H1 (cell line): Measurements from ENCODE around the gene ASAP2. TPM values are rescaled to one million over a fixed set of nuclear protein-coding genes. Genes with fewer than 3 reads are reported as not detected.

ENCODE experiments used
- CTCF ChIA-PET: fragments of 300-600 bp; sonication (Branson Sonifier 250); formaldehyde crosslinking; loops from one replicate; lab custom pipeline; 2021; ENCODE audit not compliant: partially characterized antibody; lab: Charles Lee
- POLR2A ChIA-PET: fragments of 300-600 bp; sonication (Branson Sonifier 250); formaldehyde crosslinking; loops from one replicate; lab custom pipeline; 2021; ENCODE audit warnings: inconsistent platforms; ENCODE audit not compliant: partially characterized antibody; lab: Charles Lee
- DNase-seq, 2 experiments: peaks; one replicate each; pipeline versions ENCODE4 v3.0.0 to v3.0.0-alpha.2; 2010 to 2022; ENCODE audit warnings: low spot score in 2 of 2, low read depth in 1 of 2, mixed read lengths in 1 of 2
- FAIRE-seq: peaks from 2 replicates; lab custom pipeline; 2011; peaks lifted over from hg19 to GRCh38; lab: Jason Lieb, UNC
- H2AFZ ChIP-seq: 2 replicates; pipeline ENCODE4 v1.8.1; 2012; ENCODE audit warnings: low read length, inconsistent platforms
- H2AK5ac ChIP-seq: 2 replicates; pipeline ENCODE4 v1.6.1; 2013; ENCODE audit warnings: low read depth, low read length
- H2BK120ac ChIP-seq: replicated peaks from 2 replicates; pipeline ENCODE3; 2013; ENCODE audit warnings: low read depth, low read length, inconsistent platforms
- H2BK12ac ChIP-seq: 2 replicates; pipeline ENCODE4 v1.6.1; 2013; ENCODE audit warnings: low read depth, low read length
- H2BK15ac ChIP-seq: 2 replicates; pipeline ENCODE4 v1.6.1; 2013; ENCODE audit warnings: low read length
- H2BK20ac ChIP-seq: 2 replicates; pipeline ENCODE4 v1.6.1; 2013; ENCODE audit warnings: low read length
- H2BK5ac ChIP-seq: 2 replicates; pipeline ENCODE4 v1.6.1; 2013; ENCODE audit warnings: low read depth, low read length
- H3K14ac ChIP-seq: 2 replicates; pipeline ENCODE4 v1.6.1; 2013; ENCODE audit warnings: inconsistent platforms; ENCODE audit not compliant: insufficient read length
- H3K18ac ChIP-seq: 2 replicates; pipeline ENCODE4 v1.6.1; 2013; ENCODE audit warnings: low read length; ENCODE audit errors: extremely low read depth
- H3K23ac ChIP-seq: 2 replicates; pipeline ENCODE4 v1.6.1; 2013; ENCODE audit warnings: inconsistent platforms; ENCODE audit not compliant: insufficient read length
- H3K23me2 ChIP-seq: 2 replicates; pipeline ENCODE4 v1.6.1; 2013; ENCODE audit warnings: low read depth, low read length
- H3K27ac ChIP-seq: 2 replicates; pipeline ENCODE4 v1.6.1; 2011; ENCODE audit warnings: low read depth, low read length, inconsistent platforms
- H3K27me3 ChIP-seq, 4 experiments: replicated peaks in 1 of 4; 1 replicate in 1 of 4; 2 replicates in 3 of 4; pipeline versions ENCODE4 v1.6.1 to v1.8.1; 2011 to 2013; ENCODE audit warnings: low read length in 3 of 4, mild to moderate bottlenecking in 3 of 4, inconsistent platforms in 2 of 4, mixed read lengths in 2 of 4, moderate library complexity in 1 of 4; ENCODE audit not compliant: control insufficient read depth in 3 of 4, insufficient read depth in 3 of 4; ENCODE audit errors: extremely low read depth in 1 of 4
- H3K36me3 ChIP-seq, 4 experiments: 2 replicates each; pipeline versions ENCODE4 v1.6.1 to v1.8.1; 2011 to 2013; ENCODE audit warnings: mild to moderate bottlenecking in 4 of 4, low read length in 3 of 4, moderate library complexity in 2 of 4, control low read depth in 1 of 4, inconsistent platforms in 1 of 4; ENCODE audit not compliant: insufficient read depth in 4 of 4, control insufficient read depth in 2 of 4
- H3K4ac ChIP-seq: replicated peaks from 2 replicates; pipeline ENCODE3; 2013; ENCODE audit warnings: low read length, low read depth, mixed read lengths, inconsistent platforms; ENCODE audit not compliant: insufficient read length
- H3K4me1 ChIP-seq, 4 experiments: replicated peaks in 1 of 4; 1 replicate in 1 of 4; 2 replicates in 3 of 4; pipeline versions ENCODE4 v1.6.1 to v1.8.1; 2011 to 2013; ENCODE audit warnings: low read length in 3 of 4, inconsistent platforms in 2 of 4, mixed read lengths in 1 of 4; ENCODE audit not compliant: insufficient read depth in 4 of 4, control insufficient read depth in 3 of 4
- H3K4me2 ChIP-seq, 2 experiments: 2 replicates each; pipeline versions ENCODE4 v1.6.1 to v1.8.1; 2011 to 2013; ENCODE audit warnings: low read depth in 2 of 2, low read length in 2 of 2, control low read depth in 1 of 2, inconsistent platforms in 1 of 2, mild to moderate bottlenecking in 1 of 2; ENCODE audit not compliant: insufficient read depth in 1 of 2
- H3K4me3 ChIP-seq, 4 experiments: fragments of 200-600, 300-600 bp in 1 of 4; sonication (generic), shearing (Covaris generic), sonication (Bioruptor Twin) in 1 of 4; 2 replicates each; pipeline versions ENCODE4 v1.5.1 to v1.8.1; 2011 to 2016; ENCODE audit warnings: low read length in 4 of 4, low read depth in 3 of 4, control low read depth in 2 of 4, inconsistent platforms in 2 of 4, mild to moderate bottlenecking in 2 of 4, mixed read lengths in 1 of 4, moderate library complexity in 1 of 4; ENCODE audit not compliant: insufficient read depth in 2 of 4; ENCODE audit errors: extremely low read depth in 1 of 4
- H3K56ac ChIP-seq: replicated peaks from 2 replicates; pipeline ENCODE3; 2013; ENCODE audit warnings: low read depth, mild to moderate bottlenecking, mixed read lengths, low read length, inconsistent platforms; ENCODE audit not compliant: insufficient read length
- H3K79me1 ChIP-seq: 2 replicates; pipeline ENCODE4 v1.6.1; 2013; ENCODE audit warnings: low read depth, low read length, control low read depth
- H3K79me2 ChIP-seq, 2 experiments: 2 replicates each; pipeline versions ENCODE4 v1.6.1 to v1.8.1; 2012 to 2013; ENCODE audit warnings: low read length in 2 of 2, mild to moderate bottlenecking in 2 of 2, inconsistent platforms in 1 of 2; ENCODE audit not compliant: insufficient read depth in 2 of 2, control insufficient read depth in 1 of 2
- H3K9ac ChIP-seq, 4 experiments: replicated peaks in 1 of 4; 1 replicate in 1 of 4; 2 replicates in 3 of 4; pipeline versions ENCODE4 v1.6.1 to v1.8.1; 2011 to 2013; ENCODE audit warnings: low read depth in 3 of 4, low read length in 3 of 4, control low read depth in 2 of 4, mild to moderate bottlenecking in 2 of 4, moderate library complexity in 2 of 4, inconsistent platforms in 1 of 4; ENCODE audit errors: extremely low read depth in 1 of 4
- H3K9me3 ChIP-seq, 2 experiments: 2 replicates each; pipeline versions ENCODE4 v1.6.1 to v1.8.1; 2012 to 2013; ENCODE audit warnings: mild to moderate bottlenecking in 2 of 2, moderate library complexity in 2 of 2, control low read depth in 1 of 2, inconsistent platforms in 1 of 2, low read depth in 1 of 2, low read length in 1 of 2, mixed read lengths in 1 of 2; ENCODE audit not compliant: insufficient read depth in 2 of 2
- H4K20me1 ChIP-seq, 2 experiments: replicated peaks in 1 of 2; 2 replicates each; pipeline versions ENCODE3 to v1.8.1; 2011 to 2013; ENCODE audit warnings: inconsistent platforms in 2 of 2, low read length in 2 of 2, mild to moderate bottlenecking in 1 of 2; ENCODE audit not compliant: insufficient read depth in 2 of 2, control insufficient read depth in 1 of 2
- H4K5ac ChIP-seq: 2 replicates; pipeline ENCODE4 v1.6.1; 2013; ENCODE audit warnings: low read length, low read depth, mixed read lengths, inconsistent platforms; ENCODE audit not compliant: insufficient read length
- H4K8ac ChIP-seq: 2 replicates; pipeline ENCODE4 v1.8.0; 2013; ENCODE audit warnings: mild to moderate bottlenecking, moderate library complexity, low read length, inconsistent platforms; ENCODE audit not compliant: insufficient read depth; ENCODE audit errors: extremely low read depth
- H4K91ac ChIP-seq: replicated peaks from 2 replicates; pipeline ENCODE3; 2013; ENCODE audit warnings: low read length, mixed read lengths, inconsistent platforms; ENCODE audit not compliant: insufficient read length
- CHD1 ChIP-seq: IDR thresholded peaks from 2 replicates; pipeline ENCODE4 v1.6.1; 2012; ENCODE audit warnings: low read depth, low read length, improper control_type of control experiment
- CHD2 ChIP-seq: IDR thresholded peaks from 2 replicates; pipeline ENCODE4 v1.6.1; 2012; ENCODE audit warnings: low read length, improper control_type of control experiment
- EP300 ChIP-seq, 2 experiments: IDR thresholded peaks; 1 replicate in 1 of 2; 2 replicates in 1 of 2; pipeline ENCODE4 v1.6.1; 2011 to 2012; ENCODE audit warnings: low read depth in 2 of 2, low read length in 2 of 2, mild to moderate bottlenecking in 2 of 2, borderline replicate concordance in 1 of 2, inconsistent platforms in 1 of 2, moderate library complexity in 1 of 2
- HDAC2 ChIP-seq, 2 experiments: fragments of 300-600 bp in 1 of 2; sonication (generic) in 1 of 2; IDR thresholded peaks; 2 replicates each; pipeline ENCODE4 v1.6.1; 2011 to 2012; ENCODE audit warnings: low read depth in 2 of 2, low read length in 2 of 2, mild to moderate bottlenecking in 2 of 2, moderate library complexity in 2 of 2, borderline replicate concordance in 1 of 2, inconsistent platforms in 1 of 2
- NANOG ChIP-seq: IDR thresholded peaks from 2 replicates; pipeline ENCODE4 v1.6.1; 2011; ENCODE audit warnings: low read length, low read depth, mild to moderate bottlenecking, inconsistent platforms; ENCODE audit not compliant: insufficient read depth, poor library complexity, severe bottlenecking
- NRF1 ChIP-seq: IDR thresholded peaks from 2 replicates; pipeline ENCODE4 v1.6.1; 2011; ENCODE audit warnings: mild to moderate bottlenecking, low read depth, low read length, improper control_type of control experiment
- RBBP5 ChIP-seq: IDR thresholded peaks from 2 replicates; pipeline ENCODE4 v1.7.1; 2012; ENCODE audit warnings: low read depth, mild to moderate bottlenecking, inconsistent platforms, low read length, moderate library complexity, borderline replicate concordance
- SIN3A ChIP-seq, 2 experiments: IDR thresholded peaks in 1 of 2; conservative IDR thresholded peaks in 1 of 2; 2 replicates each; pipeline ENCODE4 v1.6.1; 2011 to 2012; ENCODE audit warnings: low read length in 2 of 2, improper control_type of control experiment in 1 of 2, low read depth in 1 of 2, mild to moderate bottlenecking in 1 of 2
- SIRT6 ChIP-seq: IDR thresholded peaks from one replicate; pipeline ENCODE4 v1.7.1; 2012; ENCODE audit warnings: low read length, inconsistent platforms
- SP2 ChIP-seq: IDR thresholded peaks from 2 replicates; pipeline ENCODE4 v1.6.1; 2012; ENCODE audit warnings: mild to moderate bottlenecking, low read length, inconsistent platforms
- TAF1 ChIP-seq: IDR thresholded peaks from 2 replicates; pipeline ENCODE4 v1.6.1; 2011; ENCODE audit warnings: mild to moderate bottlenecking, low read depth, low read length
- TAF7 ChIP-seq: optimal IDR thresholded peaks from 2 replicates; pipeline ENCODE3; 2011; ENCODE audit warnings: low read depth, mild to moderate bottlenecking, inconsistent platforms, low read length, moderate library complexity, borderline replicate concordance
- TCF12 ChIP-seq: IDR thresholded peaks from 2 replicates; pipeline ENCODE4 v1.6.1; 2011; ENCODE audit warnings: low read depth, mild to moderate bottlenecking, low read length
- TEAD4 ChIP-seq: IDR thresholded peaks from 2 replicates; pipeline ENCODE4 v1.6.1; 2012; ENCODE audit warnings: low read depth, low read length, inconsistent platforms, mixed read lengths
- WGBS, 2 experiments: shearing (Covaris generic) in 1 of 2; methylation state at CpG; one replicate each; pipeline versions ENCODE4 v1.1.6 to v1.1.7; 2013 to 2015; ENCODE audit warnings: low lambda C conversion rate in 2 of 2, mixed read lengths in 2 of 2, inconsistent platforms in 1 of 2, low coverage in 1 of 2, missing lambda C conversion rate in 1 of 2; ENCODE audit not compliant: insufficient replicate concordance in 2 of 2, insufficient coverage in 1 of 2, insufficient read length in 1 of 2; ENCODE audit errors: extremely low coverage in 1 of 2, missing lambda C conversion rate in 1 of 2; 5-methylcytosine and 5-hydroxymethylcytosine counted together
- polyA plus RNA-seq, 7 experiments: library from polyadenylated mRNA; depleted of rRNA in 3 of 7; stranded (reverse) in 5 of 7; unstranded in 2 of 7; fragments of >200 nt in 5 of 7; fragments of 200-250 nt in 2 of 7; gene quantifications; 1 replicate in 5 of 7; 2 replicates in 1 of 7; 4 replicates in 1 of 7; pipeline versions ENCODE4 v1.2.1 to v1.2.3, GENCODE V29; 2011 to 2013; ENCODE audit warnings: missing spikeins in 2 of 7, mixed read lengths in 2 of 7
- total RNA-seq: library from RNA; stranded (reverse); fragmentation: NEBNext Ultra II Directional; extraction: Animal tissue kit (Norgen Biotek cat#: 25700); gene quantifications from 2 replicates; pipeline ENCODE4 v1.2.1, GENCODE V29; 2021

Gene ASAP2
- total and polyA plus RNA-seq, 2 of the 8 experiments (the other 6 are each of a cell fraction or from before 2014, with no cell fraction given), result 10.2 to 18.7 TPM

- no peak for FAIRE-seq
- Histone ChIP-seq H4K8ac (no peak overlapping the region), H3K79me2 (no peaks in the 10 kb centered on the region), H2BK20ac (no peak overlapping the region), H3K9ac (no peak overlapping the region), H3K18ac (no peak overlapping the region), H3K4ac (no peak overlapping the region), H3K79me1 (no peaks in the 10 kb centered on the region), H2AFZ (no peak overlapping the region), H3K27ac (no peak overlapping the region), H2BK15ac (no peak overlapping the region), H3K27me3 (no peaks in the 10 kb centered on the region), H2BK5ac (0 out of 2 replicates have a peak overlapping the region, but pooled peaks have one; percentile 2), H3K14ac (no peak overlapping the region), H2AK5ac (no peak overlapping the region), H3K4me1 (peaks cover 2 to 14% (median 7%) of the 10 kb centered on the region in 4 experiments; a peak in 6 of 7 replicates), H2BK120ac (no peak overlapping the region), H4K91ac (no peak overlapping the region), H3K23me2 (no peaks in the 10 kb centered on the region), H4K5ac (no peak overlapping the region), H3K4me2 (0 out of 4 replicates have a peak overlapping the region, but pooled peaks of 1 of the 2 experiments have one; percentile 8), H4K20me1 (no peaks in the 10 kb centered on the region), H3K36me3 (peaks cover 0 to 10% (median 4%) of the 10 kb centered on the region in 4 experiments; a peak in 5 of 8 replicates), H2BK12ac (no peak overlapping the region), H3K56ac (no peak overlapping the region), H3K9me3 (no peaks in the 10 kb centered on the region), H3K23ac (no peak overlapping the region), H3K4me3 (no peak overlapping the region)
- ChIA-PET POLR2A (interaction anchor here (1.2 kb wide), 1 partner anchor 10 kb away, joined by 4 read pairs; no protein-coding TSS in a partner anchor), CTCF (interaction anchor here (0.6 to 2.8 kb wide), 8 partner anchors 8 to 244 kb away, joined by 3 to 19 read pairs (median 6); no protein-coding TSS in a partner anchor)
- DNase-seq, result no peak
- WGBS, 2 experiments, result 71% methylated on average over 11 of the region's 11 CpGs; no CpG with 5 or more reads in 1 of the 2 experiments
- TF ChIP-seq SIRT6, result no peak
- TF ChIP-seq CHD1, result no peak
- no peak for TF ChIP-seq CHD2
- TF ChIP-seq NRF1, result no peak
- TF ChIP-seq TAF1, result no peak
- no peak for TF ChIP-seq TEAD4
- TF ChIP-seq RBBP5, result no peak
- no peak for TF ChIP-seq TAF7
- no peak for TF ChIP-seq TCF12
- no peak for TF ChIP-seq HDAC2 (IDR thresholded peaks at IDR 0.05; ENCODE audit: borderline replicate concordance in 1 of 2, low read depth in 2 of 2, low read length in 2 of 2)
- no peak for TF ChIP-seq SIN3A (conservative IDR thresholded peaks at IDR 0.05 in 1 of 2, IDR thresholded peaks at IDR 0.05 in 1 of 2; ENCODE audit: low read depth in 1 of 2, low read length in 2 of 2)
- no peak for TF ChIP-seq SP2
- TF ChIP-seq EP300 (IDR thresholded peaks at IDR 0.05; ENCODE audit: borderline replicate concordance in 1 of 2, low read depth in 2 of 2, low read length in 2 of 2), result no peak
- no peak for TF ChIP-seq NANOG
Observed at GRCh38 chr2:9356261-9356660, 149.6 kb downstream of the ASAP2 start.
